NCI-H187 (cell line): ENCODE results near the gene SAP30L.

ENCODE experiments used
- DNase-seq, 2 experiments: peaks; one replicate each; lab custom pipeline; 2025; lab: John Stamatoyannopoulos, UW

SAP30L gene

DNA sequence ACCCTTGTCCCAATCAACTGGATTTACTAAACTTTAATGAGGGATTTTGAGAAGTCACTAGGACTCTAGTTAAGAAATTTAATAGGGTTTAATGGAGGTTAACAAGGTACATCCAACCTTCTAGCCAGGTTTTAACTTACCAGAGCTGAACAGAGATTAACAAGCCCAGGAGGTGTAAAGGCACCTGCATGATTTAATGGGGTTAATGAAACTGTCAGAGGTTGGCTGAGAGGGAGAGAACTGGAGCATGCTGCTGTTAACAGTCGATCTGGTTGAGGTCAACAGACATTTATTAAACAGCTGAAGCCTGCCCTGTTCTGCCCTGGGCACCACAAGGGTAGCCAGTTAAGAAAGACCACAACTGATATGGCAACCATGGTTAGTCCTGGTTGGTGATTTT is 18.6 kb downstream of the SAP30L start:
- no peak for DNase-seq

GRCh38 chr5:154465169-154465568 is 19.4 kb downstream of the SAP30L start:
- no peak for DNase-seq

DNA sequence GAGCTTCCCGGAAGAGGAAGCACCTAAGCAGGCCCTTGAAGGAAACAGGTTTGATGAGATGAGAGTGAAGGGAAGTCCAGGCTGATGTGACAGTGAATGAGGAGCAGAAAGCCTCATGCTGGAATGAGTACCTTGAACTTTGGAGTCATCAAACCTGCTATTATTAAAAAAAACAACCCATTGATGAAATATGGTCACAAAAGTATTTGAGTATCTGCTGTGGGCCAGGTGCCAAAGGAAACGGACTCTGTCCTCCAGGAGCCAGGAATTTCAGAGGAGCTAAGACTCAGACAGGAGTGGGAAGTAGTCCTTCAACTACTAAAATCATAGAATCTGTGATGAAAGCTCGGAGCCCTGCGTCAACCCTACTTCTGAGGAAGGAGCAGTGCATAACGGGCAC is 20.4 kb downstream of the SAP30L start:
- no peak for DNase-seq

- DNase-seq, result no peak
These were observed 20.9 kb downstream of the SAP30L start for GRCh38 chr5:154466671-154467070.

DNA sequence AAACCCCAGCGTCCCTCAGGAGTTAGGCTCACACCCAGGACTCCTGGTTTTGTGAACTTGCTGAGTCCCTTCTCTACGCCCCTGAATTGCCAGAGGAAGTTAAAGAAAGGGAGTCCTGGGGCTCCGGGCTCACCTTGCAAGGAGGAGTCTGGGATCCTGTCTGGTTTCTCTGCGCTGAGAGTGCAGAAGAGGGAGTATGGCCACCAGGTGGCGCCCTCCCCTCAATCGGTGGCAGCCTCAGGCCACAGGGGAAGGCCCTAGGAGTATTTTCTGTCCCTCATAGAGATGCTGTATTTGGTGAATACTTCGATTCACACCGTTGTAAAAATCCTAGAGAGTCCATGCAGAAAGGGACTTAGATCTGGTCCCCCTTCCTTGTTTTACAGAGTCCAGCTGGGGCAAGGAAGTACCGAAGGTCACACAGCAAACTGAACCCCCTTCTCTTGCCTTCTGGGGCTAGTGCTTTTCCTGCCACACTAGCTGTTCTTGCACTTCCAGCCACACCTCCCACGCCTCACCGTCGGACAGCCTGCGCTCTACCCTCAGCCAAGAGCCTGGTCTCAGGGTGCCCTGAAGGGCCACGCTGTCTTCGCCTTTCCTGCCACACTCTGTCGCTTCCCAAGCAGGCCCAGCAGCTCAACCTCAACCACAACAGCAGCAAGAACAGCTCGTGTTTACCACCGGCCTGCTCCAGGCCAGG is 22.0 kb downstream of the SAP30L start:
- DNase-seq, result peak; percentile 54 to 67

- DNase-seq, result no peak
These were observed 24.3 kb downstream of the SAP30L start for GRCh38 chr5:154470137-154470536.

DNA sequence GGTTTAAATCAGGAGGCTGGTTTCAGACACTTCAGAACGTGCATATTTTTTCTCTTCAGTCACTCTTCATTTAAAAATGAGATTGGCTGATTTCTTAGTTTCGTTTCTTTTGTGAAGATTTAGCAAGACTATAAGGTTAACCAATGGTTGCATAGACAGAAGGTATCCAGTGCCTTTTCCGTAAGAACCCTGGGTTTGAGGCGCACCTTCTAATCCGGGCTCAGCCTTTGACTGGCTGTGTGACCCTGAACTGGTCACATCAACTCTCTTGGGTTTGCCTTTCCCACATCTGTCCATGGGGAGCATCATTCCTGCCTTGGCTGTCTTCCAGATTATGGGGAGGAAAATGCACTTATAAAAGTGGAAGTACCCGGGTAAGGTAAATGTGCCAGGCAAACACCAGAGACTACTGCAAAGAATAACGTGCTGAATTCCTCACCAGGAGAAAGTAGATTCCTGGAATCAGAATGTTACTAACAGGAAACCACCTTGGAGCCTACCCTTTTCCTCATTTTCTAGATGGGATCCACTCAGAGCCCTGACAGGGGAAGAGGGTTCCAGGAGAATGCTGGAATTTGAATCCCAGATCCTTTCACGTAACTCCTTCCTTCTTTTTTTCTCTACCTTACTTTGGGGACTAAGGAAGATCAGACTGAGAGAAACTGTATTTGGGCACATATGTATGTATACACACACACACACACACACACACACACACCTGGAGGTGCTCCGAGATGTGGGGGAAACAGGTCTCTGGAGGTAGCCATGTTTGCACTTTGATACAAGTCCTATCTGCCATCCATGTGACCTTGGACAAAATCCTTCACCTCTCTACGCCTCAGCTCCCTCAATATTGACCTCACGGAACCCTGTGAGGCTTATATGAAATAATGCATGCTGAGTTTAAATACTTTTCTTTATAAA is 25.4 kb downstream of the SAP30L start:
- DNase-seq, result no peak

DNA sequence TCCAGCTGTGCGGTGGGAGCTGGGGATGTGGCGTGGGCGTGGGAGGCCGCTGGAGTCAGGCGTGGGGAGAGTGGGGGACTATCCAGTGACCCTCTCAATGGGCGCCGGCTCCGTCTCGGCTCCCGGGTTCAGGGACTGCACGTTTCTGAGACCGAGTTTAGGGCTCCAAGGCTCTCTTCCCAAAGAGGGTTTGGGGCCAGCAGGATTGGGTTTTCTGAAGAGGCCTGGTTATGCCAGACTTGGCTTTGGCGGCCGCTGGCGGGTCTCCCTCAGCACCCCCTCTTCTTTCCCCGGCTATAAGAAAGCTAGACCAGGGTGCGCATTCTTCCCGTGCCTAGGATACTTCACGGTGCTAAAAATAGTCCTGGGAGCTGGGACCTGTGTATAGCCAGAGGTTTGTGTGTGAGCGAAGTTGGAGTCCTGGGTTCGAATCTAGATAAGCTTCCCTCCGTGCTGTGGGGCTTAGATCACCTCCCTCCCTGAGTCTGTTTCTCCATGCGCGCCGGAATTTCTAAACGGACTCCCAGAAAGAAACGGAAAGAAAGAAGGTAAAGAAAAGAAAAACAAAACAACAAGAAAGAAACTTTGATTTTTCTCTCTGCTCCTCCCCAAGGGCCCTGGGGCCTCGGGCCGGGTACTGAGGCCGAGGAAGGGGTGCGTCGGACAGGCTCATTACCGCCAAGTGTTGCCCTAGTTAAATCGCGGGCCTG is 27.2 kb downstream of the SAP30L start:
- no peak for DNase-seq

GRCh38 chr5:154473581-154474283 is 27.9 kb downstream of the SAP30L start:
- no peak for DNase-seq

DNA sequence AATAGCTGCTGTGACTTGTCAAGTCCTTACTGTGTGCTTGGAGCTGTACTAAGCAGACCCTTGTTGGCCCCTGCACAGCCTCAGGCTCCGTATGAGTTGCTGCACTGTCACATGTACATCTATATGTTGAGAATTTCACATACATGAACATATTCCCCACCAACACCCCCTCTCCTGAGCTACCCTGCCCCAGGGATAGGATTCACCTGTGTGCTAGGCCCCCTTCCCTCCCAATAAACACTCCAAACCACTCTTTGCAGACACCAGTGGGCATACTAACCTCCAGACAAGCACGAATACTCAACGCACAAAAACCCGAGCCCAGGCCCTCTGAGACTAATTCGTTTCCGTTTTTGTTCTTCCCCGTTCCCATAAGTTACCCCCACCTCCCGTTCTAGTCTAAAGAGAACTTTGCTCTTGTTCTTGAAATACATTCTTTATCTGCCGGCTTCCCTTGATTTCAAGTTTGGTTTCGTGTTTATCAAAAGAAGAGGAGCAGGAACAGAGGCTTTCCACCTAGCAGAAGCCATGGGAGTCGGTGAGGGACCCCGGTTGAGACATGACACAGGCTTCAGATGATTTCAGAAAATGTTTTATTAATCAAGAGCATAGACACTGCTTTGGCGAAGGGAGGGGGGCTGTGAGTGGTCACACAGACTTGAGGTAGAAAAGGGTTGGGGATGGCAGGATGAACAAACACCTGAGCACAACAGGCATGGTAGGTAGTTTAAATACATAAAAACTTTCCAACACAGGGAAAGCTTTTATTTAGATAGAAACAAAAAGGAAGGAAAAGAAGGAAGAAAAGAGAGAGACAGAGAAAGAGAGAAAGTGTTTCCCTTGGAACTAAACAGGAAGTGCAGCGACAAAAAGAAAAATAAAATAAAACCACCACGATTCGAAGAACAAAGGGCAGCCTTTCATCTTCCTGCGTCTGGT is 28.9 kb downstream of the SAP30L start:
- DNase-seq, result no peak

- no peak for DNase-seq
These were observed 30.0 kb downstream of the SAP30L start for GRCh38 chr5:154475591-154476353.

DNA sequence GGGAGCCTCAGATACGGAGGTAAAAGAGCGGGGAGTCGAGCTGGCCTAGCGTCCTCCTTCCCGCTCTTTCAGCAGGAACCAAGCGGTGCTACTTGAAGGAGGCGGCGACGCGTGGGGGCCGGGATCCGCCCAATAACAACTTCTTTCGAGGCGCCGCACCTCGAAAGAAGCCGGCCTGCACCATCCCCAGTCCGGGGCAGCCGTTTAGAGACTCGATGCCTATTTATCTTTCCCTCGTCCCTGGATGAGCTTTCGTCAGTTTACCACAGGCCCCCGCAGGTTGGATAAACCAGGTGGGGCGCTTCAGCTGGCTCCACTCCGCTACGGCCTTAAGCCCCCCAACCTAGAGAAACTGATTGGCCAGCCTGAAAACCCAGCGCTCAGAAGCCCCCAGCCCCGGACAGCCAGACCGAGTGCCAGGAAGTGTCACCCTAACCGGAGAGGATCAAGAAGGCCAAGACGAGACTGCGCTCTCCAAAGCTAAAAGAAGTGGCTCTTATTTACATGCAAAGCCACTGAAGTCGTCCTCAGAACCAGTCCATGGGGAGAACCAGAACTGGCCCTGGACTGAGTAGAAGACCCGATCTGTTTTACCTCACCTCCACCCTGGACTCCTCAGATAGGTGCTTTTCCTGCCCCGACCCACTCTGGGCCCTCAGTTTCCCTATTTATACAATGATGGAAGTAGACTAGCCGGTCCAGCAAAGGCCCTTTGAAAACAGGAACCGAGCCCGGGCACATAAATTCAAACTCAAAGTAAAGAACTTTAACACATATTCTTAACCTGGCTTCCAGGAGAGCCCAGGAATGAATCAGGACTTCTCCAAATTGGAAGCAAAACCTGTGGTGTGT is 30.8 kb downstream of the SAP30L start:
- DNase-seq, result no peak

DNA sequence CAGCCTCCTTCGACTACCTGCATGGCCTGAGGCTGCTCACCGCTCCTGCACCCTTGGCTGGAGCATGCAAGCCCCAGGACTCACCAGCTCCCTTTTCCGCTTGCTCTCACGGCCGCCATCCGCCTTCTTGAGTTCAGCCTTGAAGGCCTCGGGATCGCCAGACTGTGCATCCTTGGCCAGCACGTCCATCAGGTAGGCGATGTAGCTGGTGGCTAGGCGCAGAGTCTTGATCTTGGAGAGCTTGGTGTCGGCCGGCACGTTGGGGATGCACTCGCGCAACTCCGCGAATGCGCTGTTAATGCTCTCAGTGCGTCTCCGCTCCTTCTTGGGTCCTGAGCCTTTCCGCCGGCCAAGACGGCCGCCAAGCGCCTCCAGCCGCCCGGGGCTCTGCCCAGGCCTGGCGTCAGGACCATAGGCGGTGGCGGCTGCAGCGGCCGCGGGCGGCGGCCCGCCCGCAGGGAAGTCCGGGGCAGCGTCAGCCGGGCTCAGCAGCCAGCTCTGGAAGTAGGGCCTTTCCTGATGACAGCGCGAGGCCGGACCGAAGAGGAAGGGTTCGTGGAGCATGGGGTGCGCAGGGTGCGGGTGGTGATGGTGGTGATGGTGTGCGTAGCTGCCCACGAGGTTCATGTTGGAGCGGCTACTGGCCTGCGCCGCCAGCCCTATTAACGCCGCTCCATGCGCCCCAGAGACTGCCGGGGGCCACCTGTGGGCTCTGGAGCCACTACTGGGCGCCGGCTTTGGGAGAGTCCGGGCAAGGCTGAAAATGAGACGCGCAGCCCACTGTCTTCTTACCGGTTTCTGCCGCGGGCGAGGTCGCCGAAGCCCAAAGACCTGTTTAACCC is 31.8 kb downstream of the SAP30L start:
- DNase-seq, result peak in 1 of 2 experiments; percentile 71

- DNase-seq, result peak; percentile 71 to 73
These were observed 32.4 kb downstream of the SAP30L start, which contains the start of gene HAND1 for GRCh38 chr5:154478224-154478565. Gene HAND1, minus strand, starts transcription at chr5:154478227. Its CDS starts 219 bp downstream, at chr5:154478008.

GRCh38 chr5:154478752-154479159 is 33.0 kb downstream of the SAP30L start:
- DNase-seq, result no peak

DNA sequence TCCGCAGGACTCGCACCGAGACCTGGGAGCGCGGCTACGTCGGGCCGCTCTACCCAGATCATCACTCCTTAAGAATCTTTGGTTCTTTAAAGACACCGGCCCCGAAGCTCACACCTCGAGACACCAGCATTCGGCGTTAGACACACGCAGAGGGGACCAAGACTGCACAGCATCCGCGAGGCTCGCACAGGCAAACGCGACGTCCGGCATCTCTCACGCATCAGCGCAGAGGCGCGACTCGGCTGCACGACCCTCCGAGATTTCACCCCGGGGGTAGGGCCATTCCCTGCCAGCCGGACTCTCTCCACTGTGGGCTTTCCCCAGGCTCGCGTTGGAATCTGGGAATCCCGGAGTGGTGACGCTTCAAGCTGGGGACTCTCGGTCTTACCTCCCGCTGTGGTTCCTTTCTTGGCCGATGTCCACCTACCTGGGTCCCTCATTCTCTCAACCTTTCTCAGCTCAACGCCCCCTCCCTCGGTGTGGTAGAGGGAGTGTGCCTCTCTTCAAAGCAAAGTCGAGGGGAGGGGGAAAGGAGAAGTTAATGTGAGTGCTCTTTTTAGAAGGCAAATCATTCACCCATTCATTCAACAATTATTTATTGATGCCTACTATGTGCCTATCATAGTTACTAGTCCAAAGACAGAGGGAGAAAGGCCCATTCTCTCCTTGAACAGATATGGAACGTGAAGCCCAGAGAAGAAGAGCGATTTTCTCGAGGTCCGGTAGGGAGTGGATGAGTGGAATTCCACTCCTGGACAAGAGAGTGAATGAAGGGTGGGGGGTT is 33.6 kb downstream of the SAP30L start:
- no peak for DNase-seq
